ENCODE data around the gene NTRK3.

DNA sequence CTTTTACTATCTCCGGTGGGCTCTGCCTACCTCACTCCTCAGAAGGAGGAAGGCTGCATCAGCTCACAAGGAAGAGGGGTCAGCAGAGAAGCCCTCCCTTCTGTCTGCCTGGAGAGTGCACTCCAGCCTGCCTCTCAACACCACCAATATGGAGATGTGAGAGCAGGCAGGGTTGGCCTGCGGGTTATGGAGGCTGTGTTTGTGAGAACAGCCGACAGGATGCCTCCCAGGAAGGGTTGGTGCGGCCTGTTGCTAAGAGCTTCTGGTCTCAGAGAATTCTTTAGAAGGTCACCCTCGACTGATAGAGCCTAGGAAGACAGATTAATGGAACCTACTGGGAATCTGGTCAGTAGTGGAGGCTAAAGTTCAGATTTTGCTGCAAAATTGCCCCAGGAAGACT lies 326.1 kb downstream of the NTRK3 start:
- TF ChIP-seq, protein P1, sequence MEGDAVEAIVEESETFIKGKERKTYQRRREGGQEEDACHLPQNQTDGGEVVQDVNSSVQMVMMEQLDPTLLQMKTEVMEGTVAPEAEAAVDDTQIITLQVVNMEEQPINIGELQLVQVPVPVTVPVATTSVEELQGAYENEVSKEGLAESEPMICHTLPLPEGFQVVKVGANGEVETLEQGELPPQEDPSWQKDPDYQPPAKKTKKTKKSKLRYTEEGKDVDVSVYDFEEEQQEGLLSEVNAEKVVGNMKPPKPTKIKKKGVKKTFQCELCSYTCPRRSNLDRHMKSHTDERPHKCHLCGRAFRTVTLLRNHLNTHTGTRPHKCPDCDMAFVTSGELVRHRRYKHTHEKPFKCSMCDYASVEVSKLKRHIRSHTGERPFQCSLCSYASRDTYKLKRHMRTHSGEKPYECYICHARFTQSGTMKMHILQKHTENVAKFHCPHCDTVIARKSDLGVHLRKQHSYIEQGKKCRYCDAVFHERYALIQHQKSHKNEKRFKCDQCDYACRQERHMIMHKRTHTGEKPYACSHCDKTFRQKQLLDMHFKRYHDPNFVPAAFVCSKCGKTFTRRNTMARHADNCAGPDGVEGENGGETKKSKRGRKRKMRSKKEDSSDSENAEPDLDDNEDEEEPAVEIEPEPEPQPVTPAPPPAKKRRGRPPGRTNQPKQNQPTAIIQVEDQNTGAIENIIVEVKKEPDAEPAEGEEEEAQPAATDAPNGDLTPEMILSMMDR (IDR thresholded peaks at IDR 0.05), result no peak
- TF ChIP-seq POLR2A (IDR thresholded peaks at IDR 0.05), result no peak
